VCaP (cell line): ENCODE data around the gene SAP30.

Source experiments
- H3K27ac ChIP-seq: fragments of 450-650 bp; 2 replicates; pipeline ENCODE4 v1.5.1; 2017
- TF ChIP-seq, protein P1 (sequence below): fragments of 450-650 bp; conservative IDR thresholded peaks from 2 replicates; pipeline ENCODE4 v1.5.1; 2017; ENCODE audit warnings: mild to moderate bottlenecking, moderate library complexity

SAP30 gene

DNA sequence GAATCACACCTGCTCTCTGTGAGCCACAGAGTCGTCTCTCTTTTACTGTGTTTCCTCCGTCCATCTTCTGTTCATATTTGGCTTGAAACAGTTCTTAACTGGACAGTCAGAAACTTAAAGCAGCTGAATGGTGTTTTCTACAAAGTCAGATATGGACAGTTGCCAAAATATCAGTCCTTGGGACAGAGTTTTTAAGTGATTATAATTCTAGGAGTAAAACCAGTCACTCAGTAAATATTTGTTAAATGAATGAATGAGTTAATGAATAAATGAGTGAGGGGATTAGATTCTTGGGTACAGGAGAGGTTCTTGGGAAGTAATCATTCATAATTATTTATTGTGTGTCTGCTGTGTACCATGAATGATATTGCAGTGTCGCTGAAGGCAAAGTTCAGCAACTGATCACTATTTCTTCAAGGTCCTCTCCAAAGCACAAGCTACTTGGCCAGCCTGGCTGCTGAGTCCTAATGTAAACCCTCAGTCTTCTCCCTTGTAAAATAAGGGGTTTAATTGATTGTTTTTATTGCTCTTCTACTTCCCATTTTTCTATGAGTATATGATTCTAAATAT, 33.6 kb downstream of the SAP30 start:
- H3K27ac ChIP-seq = no peak overlapping the region

DNA sequence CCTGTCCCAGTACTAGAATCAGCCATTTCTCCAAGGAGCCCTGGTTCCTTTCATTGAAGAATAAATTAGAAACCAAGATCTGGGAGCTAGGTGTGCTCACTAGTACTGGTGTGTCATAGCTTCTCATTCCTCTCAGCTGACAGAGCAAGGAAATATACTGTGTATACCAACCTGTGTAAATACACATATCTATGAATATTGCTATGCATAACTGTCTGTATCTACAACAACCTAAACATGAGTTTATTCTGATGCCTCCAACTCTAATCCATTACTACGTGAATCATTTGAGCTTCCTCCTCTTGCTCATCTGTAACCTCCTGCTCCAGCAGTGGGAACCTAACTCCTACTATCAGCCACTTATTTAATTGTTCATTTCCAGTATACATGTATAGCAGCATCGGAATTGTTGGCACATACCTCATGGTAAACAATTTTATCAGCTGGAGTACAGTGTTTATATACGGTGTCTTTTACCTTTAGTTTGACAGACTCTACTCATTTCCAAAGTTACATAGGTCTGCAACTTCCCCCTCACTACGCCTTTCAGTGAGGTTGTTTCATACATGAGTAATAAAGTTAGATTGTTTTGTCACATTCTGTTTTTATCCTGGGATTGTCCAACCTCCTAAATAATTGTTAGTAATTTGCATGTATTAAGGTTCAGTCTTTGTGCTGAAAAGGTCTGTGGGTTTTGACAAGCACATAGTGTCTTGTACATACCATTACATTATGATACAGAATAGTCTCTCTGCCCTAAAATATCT, 35.3 kb downstream of the SAP30 start:
- TF ChIP-seq, protein P1, sequence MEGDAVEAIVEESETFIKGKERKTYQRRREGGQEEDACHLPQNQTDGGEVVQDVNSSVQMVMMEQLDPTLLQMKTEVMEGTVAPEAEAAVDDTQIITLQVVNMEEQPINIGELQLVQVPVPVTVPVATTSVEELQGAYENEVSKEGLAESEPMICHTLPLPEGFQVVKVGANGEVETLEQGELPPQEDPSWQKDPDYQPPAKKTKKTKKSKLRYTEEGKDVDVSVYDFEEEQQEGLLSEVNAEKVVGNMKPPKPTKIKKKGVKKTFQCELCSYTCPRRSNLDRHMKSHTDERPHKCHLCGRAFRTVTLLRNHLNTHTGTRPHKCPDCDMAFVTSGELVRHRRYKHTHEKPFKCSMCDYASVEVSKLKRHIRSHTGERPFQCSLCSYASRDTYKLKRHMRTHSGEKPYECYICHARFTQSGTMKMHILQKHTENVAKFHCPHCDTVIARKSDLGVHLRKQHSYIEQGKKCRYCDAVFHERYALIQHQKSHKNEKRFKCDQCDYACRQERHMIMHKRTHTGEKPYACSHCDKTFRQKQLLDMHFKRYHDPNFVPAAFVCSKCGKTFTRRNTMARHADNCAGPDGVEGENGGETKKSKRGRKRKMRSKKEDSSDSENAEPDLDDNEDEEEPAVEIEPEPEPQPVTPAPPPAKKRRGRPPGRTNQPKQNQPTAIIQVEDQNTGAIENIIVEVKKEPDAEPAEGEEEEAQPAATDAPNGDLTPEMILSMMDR = no peak
- H3K27ac ChIP-seq = no peak overlapping the region

More for the DNA sequence above, 33.6 kb downstream of the SAP30 start:
- TF ChIP-seq, protein P1 = no peak

DNA sequence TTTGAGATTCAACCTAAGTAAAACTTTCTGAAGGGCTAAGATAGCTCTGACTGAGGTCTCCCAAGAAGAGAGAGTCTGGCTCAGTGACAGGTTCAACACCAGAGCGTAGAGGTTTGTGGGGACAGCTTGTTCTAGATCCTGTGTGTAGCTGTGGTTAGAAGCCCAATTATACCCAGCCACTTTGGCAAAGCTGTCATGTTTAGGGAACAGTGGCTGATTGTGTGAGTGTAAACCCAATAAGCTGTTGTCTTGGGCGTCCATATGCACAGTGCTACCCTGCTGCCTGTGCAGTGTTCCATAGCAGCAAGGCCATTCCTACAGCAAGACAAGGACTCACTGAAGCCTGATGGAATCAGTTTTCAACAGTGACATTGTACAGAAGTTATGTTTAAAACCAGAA, 39.3 kb downstream of the SAP30 start:
- no peak overlapping the region for H3K27ac ChIP-seq
- TF ChIP-seq, protein P1 = no peak

DNA sequence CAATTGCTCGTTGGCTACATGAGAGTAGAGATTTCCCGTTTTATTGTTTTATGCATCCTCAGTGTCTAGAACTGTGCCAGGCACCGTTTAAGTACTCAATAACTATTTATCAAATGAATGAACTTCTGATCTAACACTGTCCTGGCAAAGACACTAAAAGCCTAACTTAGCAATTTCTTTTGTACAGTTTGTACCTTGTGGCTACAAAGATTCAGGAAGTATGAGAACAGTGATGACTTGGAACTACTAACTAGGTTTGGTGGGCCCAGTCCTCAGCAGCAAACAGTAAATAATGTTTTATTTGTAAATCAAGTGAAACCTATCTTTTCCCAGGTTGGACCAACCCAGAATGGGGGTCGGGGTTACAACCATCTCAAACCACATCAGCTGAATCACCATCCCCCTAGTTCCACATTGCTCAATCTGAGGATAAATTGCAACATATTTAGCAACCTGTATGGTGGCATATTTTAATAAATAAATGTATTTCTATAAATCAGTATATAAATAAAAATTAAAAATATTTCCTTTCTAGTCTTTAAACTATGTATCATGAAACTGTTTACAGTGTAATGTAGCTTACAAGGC, 40.4 kb downstream of the SAP30 start:
- TF ChIP-seq, protein P1 = no peak
- no peak overlapping the region for H3K27ac ChIP-seq

DNA sequence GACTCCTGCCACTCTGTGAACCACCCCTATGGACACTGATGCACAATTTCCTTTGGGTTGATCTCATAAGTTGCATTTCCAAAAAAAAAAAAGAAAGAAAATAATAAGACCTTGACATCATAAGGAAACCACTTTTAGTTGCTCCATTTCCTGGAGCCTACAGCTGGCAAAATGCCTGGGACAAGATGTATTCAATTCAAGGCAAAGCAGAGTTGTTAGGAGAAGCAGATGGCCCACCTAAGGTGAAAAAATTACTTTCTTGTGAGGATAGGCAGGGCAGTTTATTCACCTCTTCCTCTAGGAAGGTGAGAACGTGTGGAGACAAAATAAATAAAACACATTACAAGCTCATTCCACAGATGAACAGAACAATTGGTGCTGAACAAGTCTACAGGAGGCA, 42.3 kb downstream of the SAP30 start:
- TF ChIP-seq, protein P1 = no peak

DNA sequence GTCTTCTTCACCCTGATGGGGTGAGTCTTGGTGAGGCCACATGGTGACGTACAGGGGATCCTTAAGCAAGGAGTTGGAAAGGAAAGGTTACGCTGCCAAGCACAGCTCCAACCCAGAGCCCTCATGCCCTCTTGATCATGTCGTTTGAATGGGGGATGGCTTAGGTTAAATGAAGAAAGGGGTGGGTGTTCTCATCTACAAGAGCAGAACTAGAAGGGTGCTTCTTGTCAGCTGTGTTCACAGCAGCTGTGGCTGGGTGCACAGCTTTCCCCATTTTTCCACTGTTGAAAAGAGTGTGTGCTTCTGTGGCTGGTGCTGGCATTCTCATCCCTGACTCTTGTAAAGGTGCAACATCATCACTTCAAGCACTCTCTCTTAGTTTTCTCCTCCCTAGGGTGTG, 43.7 kb downstream of the SAP30 start:
- TF ChIP-seq, protein P1 = no peak

More for the DNA sequence above, 42.3 kb downstream of the SAP30 start:
- no peak overlapping the region for H3K27ac ChIP-seq

DNA sequence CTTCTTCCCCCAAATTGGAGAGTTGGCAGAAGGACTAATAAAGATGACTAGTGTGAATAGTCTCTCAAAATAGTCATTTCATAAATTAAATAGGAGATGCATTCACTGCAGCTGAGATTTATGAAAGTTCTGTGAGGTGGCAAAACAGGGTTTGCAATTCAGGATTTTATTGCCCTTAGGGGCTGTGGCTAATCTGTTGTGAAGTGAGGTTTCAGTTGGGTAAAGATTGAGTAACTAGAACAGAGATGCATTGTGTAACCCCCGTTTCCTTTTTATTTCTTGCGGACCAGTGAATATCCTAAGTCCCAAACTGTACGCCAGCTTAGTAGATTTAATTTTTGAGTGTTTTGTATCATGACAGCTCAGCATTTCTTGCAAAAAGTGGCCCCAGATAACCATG, 44.3 kb downstream of the SAP30 start:
- TF ChIP-seq, protein P1 = no peak
- H3K27ac ChIP-seq = no peak overlapping the region

More for the DNA sequence above, 43.7 kb downstream of the SAP30 start:
- H3K27ac ChIP-seq = no peak overlapping the region
